HG03135 (cell line): Measurements from ENCODE around the gene TCEA2.

Source experiments
- ATAC-seq: cut with Tn5 transposase; IDR thresholded peaks from one replicate; pipeline ENCODE4 v1.9.1; 2021; ENCODE audit warnings: mild to moderate bottlenecking, moderate library complexity; ENCODE audit not compliant: unreplicated experiment

The TCEA2 gene

DNA sequence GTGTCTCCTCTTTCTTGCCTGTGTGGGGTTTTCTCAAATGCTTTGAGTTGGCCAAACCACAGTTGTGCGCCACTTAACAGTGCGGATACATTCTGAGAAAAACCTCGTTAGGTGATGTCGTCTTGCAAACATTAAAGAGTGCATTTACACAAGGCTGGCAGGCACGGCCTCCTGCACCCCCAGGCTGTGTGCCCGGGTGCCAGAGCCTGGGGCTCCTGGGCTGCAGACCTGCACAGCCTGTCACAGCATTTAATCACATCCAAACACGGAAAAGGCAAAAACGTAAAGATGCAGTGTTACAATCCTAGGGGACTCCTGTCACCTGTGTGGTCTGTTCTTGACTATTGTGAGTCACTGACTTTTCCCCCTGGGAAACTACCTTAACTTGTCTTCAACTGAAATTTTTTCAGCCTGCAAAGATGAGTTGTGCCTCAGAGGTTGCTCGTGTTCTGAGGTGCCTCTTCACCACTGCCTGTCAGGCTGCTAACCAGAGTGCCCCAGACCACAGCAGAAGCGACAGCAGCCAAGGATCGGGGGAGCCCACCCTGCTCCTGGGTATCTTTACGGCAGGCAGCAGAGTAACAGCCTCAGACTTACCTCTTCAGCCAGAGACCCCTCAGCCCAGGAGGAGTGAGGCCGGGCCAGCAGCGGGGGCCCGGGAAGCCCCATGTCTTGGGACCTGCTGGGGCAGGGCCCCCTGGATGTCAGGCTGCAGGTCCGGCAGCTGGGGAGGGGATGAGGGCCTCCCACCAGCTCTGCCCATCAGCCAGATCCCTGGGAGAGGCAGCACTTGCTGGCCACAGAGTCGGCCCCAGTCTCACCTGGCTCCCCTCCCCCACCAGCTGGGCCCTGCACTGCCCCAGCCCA, 27.7 kb upstream of the TCEA2 start:
- ATAC-seq, result no peak

DNA sequence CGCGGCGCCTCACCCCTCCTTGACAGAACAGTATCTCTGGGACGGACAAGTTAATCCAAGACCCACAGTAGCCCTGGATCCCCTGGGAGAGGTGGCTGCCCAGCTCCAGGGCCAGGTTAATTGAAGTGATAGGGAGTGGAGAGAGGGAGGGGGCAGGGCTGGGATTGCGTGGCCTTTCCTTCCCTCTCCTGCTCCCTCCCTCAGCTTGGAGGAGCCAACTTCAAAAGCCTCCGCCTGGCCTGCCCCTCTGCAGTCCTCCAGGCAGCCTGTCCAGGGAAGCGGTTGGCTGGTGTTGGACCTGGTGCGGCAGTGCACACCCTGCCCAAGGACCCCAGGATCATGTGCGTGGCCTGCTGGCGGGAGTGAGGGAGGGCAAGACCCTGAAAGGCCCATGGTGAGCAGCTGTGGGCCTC, 27.1 kb upstream of the TCEA2 start, which contains the start of gene C20orf204:
Gene C20orf204 (plus strand): TSS at position 250 of the 413 bp plus-strand sequence. CDS start 142 bp downstream, at position 392.
- no peak for ATAC-seq

DNA sequence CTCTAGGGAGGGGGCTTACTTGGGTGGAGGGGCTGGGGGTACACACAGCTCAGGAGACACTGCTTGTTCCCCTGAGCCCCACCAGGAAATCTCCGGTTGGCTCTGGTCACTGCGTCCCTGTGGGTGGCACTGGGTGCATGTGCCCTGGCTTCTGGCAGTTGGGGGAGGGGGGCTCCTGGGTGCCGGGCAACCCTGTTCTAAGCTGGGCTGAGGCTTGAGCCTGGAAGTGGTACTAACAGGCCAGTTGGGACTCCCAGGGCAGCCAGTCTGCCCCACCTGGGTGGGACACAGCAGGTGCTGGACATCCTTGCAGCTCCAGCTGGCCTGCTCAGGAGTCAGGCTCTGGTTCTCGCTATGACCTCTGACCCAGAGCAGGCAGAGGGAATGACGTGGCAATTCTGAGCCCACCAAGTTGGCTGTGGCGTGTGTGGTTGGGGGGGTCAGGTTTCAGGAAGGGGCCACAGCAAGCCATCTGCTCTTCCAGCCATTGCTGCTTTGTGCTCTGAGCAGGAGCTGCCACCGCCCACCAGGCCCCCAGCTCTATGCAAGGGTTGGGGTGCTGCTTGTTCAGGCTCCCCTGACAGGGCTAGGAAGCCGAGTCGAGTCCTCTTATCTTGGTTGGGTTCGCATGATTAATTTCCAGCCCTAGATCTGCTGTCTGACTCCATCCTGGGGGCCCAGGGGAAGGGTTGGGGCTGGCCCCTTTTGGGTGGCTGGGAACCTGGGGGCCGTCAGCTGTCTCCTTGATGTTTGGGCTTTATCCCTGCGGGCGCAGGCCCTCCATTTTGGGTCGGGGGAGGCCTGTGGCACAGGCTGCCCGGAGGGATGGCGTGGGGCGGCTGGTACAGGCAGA, 26.4 kb upstream of the TCEA2 start:
- no peak for ATAC-seq

DNA sequence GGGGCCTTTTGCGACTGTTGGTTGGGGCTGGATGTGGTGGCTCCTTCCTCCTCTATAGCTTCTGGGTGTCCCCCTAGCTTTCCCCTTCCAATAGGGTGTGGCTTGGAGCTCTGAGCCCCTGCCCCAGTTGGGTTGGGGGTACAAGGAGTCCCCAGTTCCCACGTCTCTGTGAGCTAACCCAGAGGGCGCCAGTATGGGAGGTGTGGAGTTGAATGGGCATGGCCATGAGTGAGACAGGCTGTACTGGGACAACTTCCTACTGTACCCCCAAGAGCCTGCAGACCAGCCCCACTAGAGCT, 25.9 kb upstream of the TCEA2 start:
- ATAC-seq, result no peak

DNA sequence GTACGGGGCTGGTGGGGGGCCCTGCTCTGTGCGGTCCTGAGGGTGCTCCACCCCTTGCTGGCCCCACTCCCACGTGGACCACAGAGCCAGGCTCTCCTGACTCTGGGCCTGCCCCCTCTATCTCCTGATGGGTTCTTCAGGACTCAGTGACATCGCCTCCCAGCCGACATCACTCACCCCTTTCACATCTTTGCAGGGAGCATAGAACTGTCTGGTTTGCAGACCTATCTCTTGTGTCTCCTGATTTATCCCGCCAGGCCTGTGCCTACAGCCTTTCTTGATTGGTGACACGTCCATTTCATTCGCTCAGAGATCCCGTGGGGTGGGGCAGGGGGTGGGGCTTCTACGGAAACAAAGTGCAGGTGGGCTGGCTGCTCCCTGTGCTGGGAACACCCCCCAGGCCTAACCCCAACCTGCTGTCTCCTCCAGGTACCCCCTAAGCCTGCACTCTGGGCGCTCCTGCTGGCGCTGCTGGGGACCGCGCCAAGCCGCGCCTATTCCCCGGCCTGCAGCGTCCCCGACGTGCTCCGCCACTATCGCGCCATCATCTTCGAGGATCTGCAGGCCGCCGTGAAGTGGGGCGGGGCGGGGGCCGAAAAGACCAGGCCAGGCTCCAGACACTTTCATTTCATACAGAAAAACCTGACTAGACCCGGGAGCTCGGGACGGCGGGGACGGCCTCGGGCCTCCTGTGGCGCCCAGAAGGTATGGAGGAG, 25.3 kb upstream of the TCEA2 start:
- ATAC-seq, result peak; percentile 5

DNA sequence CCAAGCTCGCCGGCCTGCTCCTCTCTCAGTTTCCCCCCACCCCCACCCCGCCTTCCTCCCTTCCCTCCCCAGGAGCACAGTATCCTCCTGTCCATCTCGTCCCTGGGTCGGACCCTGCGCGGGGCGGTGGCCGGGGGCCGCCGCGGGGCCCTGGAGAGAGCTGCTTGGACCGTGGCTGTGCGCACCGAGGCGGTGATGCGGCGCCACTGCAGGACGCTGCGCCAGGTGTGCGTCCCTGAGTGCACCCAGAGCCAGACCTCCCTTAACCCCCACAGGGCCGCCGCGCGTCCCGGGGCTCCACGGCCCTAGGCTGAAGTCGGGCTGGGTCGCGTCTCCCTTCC, 24.8 kb upstream of the TCEA2 start:
- ATAC-seq, result peak; percentile 26

DNA sequence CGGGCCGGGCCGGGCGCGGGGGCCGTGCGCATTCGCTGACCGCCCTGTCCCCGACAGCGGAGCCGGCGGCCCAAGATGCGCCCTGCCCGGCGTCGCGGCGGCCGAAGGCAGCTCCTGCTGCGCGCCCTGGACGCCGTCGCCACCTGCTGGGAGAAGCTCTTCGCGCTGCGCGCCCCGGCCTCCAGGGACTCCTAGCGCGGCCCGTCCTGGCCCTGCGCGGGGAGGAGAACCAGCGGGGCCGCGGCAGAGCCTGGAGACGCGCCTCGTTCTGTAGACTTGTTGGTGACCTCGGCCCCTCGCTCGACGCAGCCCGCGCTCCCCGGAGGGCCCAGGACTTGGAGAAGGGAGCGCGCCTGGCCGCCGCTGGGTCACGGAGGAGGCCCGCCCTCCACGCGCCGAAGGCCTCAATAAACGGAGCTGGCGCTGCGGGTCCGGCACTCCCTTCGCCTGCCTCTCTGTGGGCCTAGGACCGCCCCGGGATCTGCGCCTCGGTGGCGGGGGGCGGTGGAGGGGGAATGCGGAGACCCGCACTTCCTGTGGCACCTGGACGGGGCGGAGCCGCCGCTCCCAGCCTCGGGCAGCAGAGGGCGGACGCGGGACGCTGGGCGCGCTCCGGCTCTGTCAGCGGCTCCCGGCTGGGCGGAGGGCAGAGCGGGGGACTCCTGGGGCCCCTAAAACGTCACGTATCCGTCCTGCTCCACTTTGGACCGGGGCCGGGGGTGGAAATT, 24.3 kb upstream of the TCEA2 start:
- ATAC-seq, result peak; percentile 47

DNA sequence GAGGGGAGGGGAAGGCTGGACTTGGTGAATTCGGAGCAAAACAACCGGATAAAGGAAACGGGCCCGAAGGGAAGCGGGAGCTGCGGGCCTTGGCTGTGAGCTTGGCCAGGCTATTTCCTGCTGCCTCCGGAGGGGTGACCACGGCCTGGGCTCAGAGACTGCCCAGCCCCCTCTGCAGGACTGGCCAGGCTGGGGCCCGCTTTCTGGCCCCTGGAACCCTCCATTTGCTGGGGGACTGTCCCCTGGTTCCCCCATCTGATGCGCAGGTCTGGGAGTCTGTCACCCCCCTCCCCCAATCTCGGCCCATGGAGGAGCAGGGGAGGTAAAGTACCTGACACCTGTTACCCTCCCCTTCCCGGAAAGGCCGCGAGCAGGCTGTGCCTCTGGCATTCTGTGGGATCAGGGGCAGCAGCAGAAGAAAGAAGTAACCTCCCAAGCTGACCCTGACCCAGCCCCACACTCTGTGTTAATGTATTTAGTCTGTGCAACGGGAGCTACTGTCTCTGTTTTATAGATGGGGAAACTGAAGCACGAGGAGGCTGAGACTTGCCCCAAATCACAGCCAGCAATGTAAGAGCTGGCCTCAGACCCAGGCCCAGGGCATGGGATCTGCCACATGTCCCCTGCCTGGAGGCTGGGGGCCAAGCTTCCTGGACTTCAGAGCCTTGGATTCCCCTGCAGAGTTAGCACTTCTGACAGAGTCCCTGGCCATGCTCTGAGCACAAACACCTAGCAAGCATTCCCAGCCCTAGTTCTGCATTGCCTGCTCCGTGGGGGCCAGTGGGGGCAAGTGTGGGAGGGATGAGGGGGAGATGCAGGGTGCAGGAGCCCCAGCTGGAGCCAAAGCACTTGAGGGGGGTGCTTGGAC, 23.5 kb upstream of the TCEA2 start:
- ATAC-seq, result no peak

DNA sequence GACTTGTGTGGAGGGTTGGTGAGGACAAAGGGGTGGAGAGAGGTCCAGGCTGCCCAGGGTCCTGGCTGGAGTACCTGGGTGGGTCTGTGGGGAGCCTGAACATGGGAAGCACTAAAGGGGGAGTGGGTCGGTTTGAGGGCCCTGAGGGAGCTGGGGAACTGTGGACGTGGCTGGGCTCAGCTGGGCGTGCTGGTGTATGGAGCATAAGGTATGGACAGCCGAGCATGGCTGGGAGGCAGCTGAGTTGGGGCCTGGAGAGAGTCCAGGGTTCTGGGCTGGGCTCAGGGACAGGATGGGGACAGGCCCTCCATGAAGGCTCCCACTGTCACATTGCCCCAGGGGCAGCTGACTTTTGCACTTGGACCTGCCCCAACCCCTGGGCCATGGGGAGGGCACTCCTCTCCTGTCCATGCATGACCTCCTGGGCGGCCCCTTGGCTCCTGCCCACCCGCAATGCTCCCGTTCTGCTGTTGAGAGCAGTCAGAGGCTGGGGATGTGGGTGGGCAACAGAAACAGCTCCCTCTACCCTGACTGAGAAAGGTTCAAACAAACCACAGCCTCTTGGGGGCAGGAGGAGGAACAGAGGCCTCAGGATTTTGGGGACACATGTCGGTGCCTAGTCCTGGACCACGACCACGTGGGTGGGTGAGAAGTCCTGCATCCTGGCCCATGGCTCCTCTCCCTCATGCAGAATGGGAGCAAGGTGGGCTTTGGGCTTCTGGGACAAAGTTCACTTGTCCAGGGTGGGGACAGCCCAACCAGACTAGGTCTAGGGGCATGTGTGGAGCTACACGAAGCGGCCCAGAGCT, 22.6 kb upstream of the TCEA2 start:
- no peak for ATAC-seq

DNA sequence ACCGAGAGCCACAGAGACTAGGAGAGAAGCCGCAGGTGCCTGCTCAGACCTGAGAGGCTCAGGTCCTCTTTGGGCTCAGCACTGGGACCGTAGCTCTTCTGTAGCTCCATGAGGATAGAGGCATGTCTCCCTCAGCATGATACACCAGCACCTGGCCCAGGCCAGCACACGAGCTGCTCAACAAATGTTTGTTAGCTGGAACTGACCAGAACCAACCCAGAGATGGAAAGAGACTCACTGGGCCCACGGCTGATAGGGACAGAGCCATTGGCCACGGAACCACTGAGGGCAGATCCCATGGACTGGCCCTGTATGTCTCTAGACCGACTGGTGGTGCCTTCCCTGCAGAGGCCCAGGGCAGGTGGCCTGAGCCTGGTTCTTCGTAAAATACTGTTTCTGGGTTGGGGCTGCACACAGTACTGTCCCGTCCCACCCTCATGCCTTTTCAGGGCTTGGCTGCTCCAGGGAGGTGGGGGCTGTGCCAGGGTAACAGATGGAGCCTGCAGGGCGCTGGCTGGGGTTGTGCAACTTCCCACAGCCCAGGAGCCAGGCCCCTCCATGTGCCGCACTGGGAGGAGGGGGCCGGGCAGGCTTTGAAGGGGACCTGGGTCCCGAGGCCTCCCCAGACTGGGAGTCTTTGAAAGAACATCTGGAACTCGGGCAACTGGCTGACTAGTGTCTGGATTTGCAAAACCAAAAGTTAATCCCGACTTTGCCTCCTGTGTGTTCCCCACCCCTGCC, 21.8 kb upstream of the TCEA2 start:
- no peak for ATAC-seq

DNA sequence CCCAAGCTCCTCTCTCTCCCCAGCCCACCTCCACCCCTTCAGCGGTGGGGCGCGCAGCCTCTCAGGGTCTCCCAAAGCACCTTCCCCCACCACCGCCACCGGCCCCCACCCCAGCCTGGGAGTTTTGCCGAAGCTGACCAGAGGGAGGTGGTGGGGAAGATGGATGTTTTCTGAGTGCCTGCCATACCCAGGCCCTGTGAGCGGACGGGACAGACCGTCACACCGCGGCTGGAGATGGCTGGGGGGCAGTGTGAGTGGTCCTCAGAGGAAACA, 21.3 kb upstream of the TCEA2 start:
- no peak for ATAC-seq

DNA sequence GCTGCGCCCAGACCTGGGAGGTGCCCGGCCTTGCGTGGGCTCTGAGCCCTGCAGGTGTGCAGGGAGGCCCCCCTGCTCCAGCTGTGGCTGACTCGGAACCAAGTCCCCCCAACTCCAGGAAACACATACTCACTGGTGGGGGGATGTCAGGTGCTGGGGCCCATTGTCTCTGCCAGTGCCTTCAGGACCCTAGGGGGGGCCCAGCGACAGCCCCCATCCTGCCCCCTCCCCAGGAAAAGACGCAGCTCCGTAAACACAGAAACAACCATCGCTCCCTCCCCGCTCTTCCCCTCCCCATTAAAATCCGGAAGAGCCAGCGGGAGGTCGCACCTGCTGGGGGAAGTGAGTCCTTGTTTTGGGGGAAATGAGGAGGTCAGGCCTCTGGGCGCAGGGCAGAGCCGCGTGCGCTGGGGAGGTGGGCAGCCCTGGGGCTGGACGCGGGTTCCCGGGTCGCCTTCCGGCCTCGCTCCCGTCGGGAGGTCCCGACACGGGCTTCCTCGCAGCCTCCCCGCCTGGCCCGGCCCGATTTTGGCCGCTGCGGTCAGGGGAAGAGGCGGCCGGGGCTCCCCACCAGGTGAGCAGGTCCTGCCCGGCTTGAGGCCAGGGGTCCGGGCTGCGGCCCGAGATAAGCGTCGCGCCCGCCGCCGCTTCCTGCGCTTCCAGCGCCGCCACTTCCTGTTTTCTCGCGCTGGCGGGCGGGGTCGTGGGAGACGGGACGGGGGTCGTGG, 20.8 kb upstream of the TCEA2 start:
- no peak for ATAC-seq

DNA sequence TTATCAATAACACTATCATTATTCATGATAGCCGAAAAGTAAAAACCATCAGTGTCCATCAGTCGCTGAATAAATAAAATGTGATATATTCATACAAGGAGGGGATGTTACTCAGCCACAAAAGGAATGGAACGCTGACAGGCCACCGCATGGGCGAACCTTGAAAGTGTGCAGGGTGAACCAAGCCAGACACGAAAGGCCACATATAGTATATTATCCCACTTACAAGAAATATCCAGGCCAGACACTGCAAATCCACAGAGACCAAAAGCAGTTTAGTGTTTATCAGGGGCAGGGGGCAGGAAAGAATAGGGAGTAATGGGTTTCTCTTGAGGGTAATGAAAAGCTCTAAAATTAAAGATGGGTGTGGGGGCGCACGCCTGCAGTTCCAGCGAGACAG, 19.2 kb upstream of the TCEA2 start:
- no peak for ATAC-seq

DNA sequence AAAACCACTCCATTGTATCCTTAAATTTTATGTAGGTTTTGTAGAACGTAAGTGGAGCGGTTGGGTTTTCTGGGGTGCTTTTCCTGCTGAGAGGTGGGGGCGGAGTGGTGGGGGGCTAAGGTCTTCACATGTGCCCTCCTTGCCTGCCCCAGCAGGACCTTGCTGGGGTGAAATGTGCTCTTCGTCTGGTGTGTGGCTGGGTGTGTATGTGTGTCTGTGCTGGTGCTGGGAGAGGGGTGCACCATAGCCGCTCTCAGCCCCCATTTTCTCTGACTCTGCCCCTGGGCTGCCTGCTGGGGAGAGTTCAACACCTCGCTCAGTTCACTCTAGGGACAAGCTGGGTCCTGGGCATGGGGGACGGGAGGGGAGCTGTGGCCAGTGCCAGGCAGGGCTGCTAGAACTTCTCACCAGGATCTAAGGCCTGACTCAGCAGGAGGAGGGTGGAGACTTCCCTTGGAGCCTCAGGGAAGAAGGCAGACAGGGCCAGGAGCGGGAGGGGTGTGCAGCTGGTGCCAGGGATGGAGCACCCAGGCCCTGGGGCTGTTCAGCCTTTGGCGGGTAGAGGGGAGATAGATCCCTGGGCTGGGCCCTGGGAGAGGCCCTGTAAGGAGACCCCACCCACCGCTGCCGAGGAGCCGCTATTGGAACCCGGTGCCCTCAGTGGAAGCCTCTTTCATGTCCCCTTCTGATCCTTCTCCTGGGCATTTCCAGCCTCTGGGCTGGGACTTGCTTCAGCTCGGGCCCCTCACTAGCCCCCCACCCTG, 18.3 kb upstream of the TCEA2 start:
- no peak for ATAC-seq

DNA sequence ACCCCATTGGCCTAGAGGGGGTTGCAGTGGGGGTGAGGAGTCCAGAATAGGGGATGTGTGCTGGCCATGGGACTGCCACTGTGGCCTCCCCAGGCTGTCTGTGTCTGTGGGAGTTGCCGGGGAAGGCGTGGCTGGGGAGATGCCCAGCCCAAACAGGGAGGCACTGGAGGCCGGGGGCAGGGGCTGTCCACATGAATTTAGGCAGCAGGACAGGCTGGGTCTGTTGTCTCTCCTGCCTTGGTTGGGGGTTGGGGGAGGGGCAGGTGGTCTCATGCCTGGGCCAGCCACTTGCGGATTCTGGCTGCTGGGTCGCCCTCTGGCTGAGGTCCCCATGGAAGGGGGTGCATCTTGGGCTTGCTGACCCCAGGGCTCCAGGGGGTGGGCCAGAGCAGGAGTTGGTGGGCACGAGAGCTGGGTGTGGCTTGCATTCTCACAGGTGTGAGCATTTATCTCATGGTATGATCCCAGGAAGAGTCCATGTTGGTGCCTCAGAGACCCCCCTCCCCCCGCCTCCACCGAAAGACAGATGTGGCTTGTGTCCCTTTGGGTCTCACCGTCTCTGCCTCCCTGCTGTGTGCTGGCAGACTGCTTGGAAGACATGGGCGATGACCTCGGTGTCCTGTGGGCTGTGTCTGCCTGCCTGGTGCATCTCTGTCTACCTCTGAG, 17.5 kb upstream of the TCEA2 start:
- no peak for ATAC-seq

DNA sequence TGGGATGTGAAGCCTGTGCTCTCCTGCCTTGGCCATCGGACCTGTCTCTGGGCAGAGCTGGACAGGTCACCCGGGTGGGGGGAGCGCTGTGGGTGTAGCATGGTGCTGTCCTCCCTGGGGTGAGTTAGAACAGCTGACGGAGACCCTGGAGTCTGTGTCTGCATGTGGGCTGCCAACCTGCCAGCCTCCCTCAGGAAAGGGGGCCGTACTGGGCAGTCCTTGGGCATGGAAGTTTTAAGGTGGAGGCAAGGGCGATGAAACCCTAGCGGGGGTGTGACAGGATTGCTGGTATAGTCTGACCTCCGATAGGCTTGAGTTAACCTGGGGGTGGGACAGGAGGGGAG, 16.0 kb upstream of the TCEA2 start:
- no peak for ATAC-seq

DNA sequence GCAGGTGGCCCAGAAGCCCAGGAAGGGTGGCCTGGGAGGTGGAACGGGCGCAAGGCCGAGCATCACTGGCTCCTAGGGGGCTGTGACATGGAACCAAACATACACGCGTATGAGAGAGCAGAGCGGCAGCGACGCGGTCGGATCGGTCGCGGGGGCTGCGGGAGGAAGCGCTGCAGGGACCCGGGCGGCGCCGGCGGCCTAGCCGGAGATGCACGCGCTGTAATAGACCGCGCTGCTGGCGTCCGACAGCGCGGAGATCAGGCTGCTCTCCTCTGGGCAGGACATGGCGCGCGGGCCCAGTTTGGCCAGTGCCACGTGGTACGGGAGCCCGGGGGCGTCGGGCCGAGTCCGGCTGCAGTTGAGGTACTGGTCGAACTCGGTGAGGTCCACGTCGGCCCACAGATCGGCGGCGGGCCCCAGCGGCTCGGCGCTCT, 15.0 kb upstream of the TCEA2 start:
- ATAC-seq, result no peak
